HTERT RPE-1 (cell line): Measurements from ENCODE around the gene TMEM255B.
"Not testable (repeated sequence)": the region's sequence is repeated elsewhere in the genome, so short reads cannot be mapped to it uniquely, and the experiment has no call there.

Source experiments
- in situ Hi-C: fragments of 300-500 bp; cut with MboI; formaldehyde crosslinking; loops from 4 replicates; pipeline ENCODE4 v1.14.3; 2020; ENCODE audit warnings: low sequenced_read_pairs

The TMEM255B gene

DNA sequence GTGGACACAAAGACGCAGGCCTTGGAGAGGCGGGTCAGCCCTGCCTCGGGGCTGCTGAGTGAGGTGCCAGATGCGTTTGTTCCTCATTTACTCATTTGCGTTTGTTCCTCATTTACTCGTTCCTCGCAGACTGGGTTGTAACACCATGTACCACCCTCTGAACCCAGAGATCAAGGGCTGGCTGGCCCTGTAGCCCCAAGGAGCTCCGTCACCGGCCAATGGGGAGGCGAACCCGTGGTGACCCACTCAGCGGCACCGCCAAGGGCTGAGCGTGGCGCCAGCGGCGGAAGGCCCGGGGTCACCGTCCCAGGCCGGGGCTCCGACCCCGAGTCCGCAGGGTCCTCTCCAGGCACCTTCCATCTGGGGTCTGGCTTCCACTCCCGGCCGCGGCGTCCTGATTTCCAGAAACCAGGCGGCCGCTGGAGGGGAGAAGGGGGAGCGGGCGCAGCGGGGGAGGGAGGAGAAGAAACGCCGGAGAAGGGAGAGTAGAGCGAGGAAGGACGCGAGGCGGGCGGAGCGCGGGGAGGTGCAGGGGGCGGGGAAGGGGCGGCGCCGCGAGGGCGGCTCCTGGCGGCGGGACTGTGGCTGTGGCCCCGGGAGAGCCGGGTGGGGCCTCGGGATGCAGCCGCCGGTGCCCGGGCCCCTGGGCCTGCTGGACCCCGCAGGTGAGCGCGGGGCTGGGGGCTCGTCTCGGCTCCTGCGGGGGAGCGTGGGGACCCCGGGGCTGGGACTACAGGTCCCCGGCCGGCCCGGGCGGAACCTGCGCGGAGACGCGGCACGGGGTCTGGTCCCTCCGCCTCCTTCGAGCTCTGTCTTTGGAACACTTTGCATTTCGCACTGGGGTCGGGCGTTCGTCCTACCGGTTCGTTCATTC is at the start of gene TMEM255B:
Gene TMEM255B, plus strand, starts transcription at position 576 of the 874 bp plus-strand sequence. Its CDS starts 44 bp downstream, at position 620.
- in situ Hi-C loops = no loop called here

DNA sequence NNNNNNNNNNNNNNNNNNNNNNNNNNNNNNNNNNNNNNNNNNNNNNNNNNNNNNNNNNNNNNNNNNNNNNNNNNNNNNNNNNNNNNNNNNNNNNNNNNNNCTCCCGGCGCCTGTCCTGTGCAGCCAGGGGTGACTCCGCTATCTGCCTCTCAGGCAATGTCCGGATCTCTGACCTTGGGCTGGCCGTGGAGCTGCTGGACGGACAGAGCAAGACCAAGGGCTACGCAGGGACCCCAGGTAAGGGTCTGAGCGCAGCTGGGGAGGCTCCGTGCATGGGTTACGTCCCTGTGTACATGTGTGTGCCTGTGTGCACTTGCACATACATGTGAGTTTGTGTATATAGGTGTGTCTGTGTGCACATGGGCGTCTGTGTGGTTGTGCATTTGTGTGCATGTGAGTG is 36.1 kb upstream of the TMEM255B start:
- in situ Hi-C loops = no loop called here

DNA sequence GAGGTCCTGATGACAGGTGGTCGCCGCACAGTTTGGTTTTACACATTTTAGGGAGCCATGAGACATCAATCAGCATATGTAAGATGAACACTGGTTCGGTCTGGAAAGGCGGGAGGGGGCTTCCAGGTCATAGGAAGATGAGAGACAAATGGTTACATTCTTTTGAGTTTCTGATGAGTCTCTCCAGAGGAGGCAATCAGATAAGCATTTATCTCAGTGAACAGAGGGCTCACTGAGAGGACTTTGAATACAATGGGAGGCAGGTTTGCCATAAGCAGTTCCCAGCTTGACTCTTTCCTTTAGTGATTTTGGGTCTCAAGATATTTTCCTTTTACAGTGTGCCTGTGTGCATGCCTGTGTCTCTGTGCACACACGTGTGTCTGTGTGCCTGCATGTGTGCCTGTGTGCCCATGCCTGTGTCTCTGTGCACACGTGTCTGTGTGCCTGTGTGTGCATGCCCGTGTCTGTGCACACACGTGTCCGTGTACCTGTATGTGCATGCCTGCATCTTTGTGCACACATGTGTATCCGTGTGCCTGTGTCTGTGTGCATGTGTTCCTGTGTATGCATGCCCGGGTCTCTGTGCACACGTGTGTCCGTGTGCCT is 35.5 kb upstream of the TMEM255B start:
- in situ Hi-C loops = no loop called here

DNA sequence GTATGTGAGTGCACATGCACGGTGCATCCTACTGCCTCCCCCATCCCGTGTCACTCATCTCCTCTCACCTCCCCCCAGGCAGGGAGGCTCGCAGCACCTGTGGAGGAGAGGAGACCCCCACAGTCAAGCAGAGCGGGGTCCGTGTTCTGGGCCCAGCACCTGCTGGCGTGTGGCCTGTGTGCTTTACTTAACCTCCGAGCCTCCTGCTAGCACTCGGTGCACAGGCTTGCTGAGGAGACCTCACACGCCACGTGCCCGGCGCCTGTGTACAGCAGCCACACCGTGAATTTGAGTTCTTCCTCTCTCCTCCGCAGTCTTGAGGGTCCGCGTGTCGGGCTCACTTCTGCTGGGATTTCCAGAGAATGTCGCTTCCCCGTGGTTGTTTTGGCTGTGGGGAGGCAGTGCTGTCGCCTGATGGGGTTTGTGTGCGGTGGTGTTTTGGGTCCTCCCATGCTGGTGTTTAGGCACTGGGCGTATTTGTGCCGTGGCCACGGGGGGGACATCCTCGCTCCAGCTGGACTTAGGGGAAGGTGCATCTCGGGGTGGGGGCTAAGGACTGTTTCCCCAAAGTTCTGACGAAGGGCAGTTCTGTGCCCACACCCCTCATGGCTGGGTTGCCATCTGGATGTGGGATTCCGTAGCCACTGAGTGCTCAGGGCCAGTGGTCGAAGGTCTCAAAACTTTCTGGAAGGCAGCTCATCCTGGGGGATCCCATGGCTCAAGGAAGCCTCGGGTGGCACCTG is 34.8 kb upstream of the TMEM255B start:
- in situ Hi-C loops = no loop called here

GRCh38 chr13:113724780-113725315 is 34.2 kb upstream of the TMEM255B start:
- in situ Hi-C loops = no loop called here

DNA sequence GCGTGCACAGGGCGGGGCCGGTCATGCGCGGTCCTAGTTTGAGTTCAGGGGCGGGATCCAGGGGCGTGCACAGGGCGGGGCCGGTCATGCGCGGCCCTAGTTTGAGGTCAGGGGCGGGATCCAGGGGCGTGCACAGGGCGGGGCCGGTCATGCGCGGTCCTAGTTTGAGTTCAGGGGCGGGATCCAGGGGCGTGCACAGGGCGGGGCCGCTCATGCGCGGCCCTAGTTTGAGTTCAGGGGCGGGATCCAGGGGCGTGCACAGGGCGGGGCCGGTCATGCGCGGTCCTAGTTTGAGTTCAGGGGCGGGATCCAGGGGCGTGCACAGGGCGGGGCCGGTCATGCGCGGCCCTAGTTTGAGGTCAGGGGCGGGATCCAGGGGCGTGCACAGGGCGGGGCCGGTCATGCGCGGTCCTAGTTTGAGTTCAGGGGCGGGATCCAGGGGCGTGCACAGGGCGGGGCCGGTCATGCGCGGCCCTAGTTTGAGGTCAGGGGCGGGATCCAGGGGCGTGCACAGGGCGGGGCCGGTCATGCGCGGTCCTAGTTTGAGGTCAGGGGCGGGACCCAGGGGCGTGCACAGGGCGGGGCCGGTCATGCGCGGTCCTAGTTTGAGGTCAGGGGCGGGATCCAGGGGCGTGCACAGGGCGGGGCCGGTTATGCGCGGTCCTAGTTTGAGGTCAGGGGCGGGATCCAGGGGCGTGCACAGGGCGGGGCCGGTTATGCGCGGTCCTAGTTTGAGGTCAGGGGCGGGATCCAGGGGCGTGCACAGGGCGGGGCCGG is 33.5 kb upstream of the TMEM255B start:
- in situ Hi-C loops = not testable (repeated sequence)

- in situ Hi-C loops = not testable (repeated sequence)
Observed at GRCh38 chr13:113726106-113726821, 32.8 kb upstream of the TMEM255B start.

- in situ Hi-C loops = no loop called here
Observed at GRCh38 chr13:113726961-113727411, 32.0 kb upstream of the TMEM255B start.

DNA sequence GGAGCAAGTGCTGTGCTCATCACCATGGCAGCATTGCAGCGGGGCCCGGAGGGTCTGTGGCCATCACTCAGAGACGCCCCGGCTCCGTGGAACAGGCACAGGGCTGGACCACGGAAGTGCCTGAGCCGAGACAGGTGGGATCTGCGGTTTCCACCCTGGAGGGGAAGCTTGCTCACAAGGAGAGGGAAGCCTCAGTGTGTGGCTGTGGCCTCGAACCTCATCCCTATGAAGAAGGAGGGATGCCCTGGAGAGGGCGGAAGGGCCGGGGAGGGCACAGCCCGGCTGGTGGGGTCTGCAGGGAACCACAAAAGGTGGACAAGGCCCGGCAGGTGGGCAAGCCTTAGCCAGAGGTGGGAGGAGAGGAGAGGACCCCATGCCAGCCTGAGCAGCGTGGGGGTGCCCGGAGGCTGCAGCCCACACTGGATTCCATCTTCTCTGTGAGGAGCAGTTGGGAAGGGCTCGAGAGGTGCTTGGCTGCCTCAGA is 30.4 kb upstream of the TMEM255B start:
- in situ Hi-C loops = no loop called here

DNA sequence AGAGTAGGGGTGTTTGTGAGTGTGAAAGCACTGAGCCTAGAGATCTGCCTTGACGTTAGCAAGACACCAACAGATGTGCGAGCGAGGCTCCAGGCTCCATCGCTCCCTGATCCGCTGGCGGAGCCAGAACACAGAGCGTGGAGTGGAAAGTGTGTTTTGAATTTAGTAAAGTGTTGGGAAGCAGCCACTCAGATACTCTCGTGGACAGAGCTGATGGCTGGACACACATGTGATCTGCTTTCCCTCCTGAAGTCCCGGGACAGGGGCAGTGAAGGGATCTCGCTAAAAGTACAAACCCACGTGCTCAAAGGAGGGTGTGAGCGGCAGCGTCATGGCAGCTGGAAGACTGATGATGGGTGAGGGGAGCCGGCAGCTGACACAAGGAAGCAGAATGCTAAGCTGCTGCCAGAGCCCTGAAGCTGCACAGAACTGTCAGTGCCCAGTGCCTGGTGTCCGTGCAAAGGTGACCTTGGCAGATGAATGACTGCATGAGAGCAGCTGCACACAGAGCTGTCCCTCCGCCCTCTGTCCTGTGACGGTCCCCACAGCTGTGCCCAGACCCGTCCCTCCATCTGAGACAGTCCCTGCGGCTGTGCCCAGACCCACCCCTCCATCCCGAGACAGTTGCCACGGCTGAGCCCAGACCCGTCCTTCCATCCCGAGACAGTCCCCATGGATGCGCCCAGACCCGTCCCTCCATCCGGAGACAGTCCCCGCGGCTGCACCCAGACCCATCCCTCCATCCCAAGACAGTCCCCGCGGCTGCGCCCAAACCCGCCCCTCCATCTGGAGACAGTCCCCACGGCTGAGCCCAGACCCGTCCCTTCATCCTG is 29.6 kb upstream of the TMEM255B start:
- in situ Hi-C loops = no loop called here

GRCh38 chr13:113730258-113730691 is 28.8 kb upstream of the TMEM255B start:
- in situ Hi-C loops = no loop called here

- in situ Hi-C loops = no loop called here
Observed at GRCh38 chr13:113730831-113731191, 28.2 kb upstream of the TMEM255B start.

DNA sequence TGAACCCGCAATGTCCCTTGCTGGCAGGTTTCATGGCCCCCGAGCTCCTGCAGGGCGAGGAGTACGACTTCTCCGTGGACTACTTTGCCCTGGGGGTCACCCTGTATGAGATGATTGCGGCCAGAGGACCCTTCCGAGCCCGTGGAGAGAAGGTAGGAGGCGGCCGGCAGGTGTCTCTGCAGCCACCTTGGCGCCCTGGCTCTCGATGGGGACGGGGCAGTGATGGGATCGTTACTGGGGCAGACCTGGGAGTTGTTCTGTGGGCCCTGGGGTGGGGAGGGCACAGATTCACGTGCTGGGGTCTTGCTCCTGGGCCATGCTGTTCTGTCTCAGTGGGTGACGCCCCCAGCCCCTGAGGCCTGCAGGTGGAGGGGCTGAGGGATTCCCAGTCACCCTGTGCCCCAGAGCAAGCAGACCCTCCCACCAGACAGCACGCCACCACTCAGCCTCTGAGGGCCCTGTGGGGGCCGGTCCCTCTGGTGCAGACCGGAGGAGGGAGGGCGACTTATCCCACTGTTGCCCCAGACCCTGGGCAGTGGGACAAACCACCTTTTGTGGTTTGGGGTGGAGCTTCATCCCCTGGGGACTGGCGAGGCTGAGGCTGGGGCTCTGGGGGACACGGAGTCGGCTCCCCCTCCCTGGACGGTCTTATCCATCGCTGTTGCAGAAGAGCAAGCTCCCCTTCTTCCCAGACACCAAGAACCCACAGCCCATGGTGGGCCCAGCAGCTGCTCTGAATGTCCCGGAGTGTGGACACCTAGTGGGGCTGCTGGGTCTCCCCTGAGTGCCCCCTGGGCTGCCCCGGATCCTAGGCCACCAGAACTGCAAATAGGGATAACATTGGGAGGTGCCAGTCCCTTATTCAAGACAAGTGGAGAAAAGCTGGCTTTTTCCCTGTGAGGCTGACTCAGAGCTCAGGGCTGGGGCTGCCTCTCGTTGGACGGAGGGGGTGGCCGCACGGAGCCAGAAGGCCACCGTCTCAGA is 27.5 kb upstream of the TMEM255B start:
- in situ Hi-C loops = no loop called here

- in situ Hi-C loops = no loop called here
Observed at GRCh38 chr13:113732176-113732960, 26.7 kb upstream of the TMEM255B start.

DNA sequence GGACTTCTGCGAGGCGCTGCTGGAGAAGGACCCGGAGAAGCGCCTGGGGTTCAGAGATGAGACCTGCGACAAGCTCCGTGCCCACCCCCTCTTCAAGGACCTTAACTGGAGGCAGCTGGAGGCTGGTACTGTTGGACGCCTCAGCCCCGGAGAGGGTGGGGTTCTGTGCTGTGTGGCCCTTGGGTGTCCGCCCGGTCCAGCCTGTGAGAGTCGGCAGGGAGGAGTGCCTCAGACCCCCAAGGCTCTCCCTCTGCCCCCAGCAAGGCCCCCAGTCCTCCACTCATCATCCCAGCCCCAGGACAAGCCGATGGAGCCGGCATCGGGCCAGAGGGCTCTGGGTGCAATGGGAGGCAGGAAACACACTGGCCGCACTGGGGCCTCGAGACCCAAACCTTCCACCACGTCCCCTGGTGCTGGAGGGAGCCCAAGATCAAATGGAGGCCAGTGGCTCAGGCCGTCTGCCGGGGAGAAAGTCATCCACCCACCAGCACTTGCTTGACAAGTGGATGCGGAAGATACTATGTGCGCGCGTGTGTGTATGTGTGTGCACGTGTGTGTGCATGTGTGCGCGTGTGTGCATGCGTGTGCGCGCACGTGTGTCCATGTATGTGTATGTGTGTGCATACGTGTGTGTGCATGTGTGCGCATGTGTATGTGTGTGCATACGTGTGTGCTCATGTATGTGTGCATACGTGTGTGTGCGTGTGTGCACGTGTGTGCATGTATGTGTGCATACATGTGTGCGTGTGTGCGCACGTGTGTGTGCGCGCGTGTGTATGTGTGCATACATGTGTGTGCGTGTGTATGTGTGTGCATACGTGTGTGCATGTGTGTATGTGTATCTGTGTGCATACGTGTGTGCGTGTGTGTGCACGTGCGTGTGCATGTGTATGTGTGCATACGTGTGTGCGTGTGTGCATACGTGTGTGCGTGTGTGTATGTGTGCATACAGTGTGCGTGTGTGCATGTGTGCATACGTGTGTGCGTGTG is 25.8 kb upstream of the TMEM255B start:
- in situ Hi-C loops = no loop called here
